Measurements from ENCODE around the gene TEX2.

TEX2 gene

DNA sequence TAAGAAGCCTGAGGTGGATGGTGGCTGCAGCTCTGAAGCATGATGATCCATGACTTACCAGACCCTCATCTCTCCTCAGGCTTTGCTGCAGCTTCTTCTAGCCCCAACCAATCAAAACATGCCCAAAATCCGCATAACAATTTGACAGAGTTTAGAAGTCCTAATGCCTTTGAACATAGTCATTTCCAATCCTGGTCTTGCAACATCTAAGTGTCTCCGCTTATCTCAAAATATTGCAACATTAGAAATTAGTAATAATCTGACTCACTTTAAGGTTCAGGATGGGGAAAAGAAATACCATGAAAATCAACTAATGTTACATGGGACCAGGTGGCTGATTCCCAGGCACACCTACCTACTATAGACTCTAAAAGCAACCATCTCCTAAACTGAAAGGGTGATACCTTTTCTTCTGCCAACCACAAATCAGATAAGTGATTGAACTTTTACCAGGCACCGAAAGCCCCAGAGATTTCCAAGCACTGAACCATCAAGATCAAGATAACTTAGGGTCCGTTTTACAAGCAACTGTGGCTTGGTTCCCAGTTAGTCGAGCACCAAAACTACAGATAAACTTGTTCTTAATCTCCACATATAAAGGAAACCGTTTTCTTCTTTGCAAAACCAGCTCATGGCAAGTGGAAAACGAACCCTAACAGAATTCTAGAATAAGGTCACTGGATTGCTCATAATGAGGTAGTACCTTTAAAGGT lies 147.1 kb downstream of the TEX2 start:
- no peak for DNase-seq (ENCODE audit: low read depth)

GRCh38 chr17:64115043-64115698 lies 147.9 kb downstream of the TEX2 start:
- no peak for DNase-seq (ENCODE audit: low read depth)

DNA sequence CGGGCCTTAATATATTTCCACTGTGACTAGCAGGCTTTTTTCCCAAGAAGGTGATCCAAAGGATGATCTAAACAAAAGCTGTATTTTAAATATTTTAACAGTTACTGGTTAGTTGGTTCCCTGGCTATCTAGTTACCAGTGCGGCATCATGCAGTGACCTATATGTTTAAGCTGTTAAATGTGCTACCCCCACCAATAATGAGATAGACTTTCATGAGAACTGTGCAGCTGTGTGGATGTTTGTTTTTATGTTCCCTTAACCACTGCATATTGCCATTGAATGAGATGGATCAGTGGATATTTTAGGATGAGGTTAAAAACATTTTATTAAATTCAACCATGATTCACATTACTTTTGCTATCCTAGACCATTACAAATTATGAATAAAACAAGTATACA lies 150.1 kb downstream of the TEX2 start:
- no peak for DNase-seq (ENCODE audit: low read depth)

GRCh38 chr17:64111831-64112230 lies 151.2 kb downstream of the TEX2 start:
- no peak for DNase-seq (ENCODE audit: low read depth)

DNA sequence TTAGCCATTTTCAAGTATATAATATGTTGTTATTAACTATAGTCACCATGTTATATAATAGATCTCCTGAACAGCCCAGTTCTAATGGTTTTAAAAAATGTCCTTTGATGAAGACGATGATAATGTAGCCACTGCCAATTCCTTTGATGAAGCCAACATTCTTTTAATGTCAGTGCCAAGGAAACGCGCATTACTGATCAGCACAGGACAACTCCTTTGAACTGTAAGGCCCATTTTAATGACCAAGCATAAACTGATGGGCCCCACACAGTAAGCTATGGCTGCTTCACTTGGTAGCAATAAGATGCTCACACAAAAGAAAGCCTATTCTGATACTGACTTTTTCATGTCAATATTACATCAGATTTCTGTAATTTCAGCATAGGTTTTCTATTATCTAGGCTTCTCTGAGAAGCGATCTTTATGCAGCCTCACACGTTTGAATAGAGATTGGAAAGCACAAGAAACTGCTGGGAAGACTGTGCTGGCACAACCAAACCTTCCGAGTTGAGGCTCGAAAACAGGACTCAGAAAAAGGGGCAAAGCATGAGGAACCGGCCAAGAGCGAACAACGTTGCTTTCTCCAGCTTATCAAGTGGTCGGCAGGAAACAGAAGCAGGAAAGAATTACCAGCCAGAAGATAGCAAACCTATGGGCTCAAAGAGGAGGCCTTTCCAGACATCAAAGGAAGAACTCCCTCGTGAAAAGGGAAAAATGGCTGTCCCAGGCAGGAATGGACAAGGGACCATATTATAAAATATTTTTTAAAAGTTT lies 152.5 kb downstream of the TEX2 start:
- no peak for DNase-seq (ENCODE audit: low read depth)

- no peak for DNase-seq (ENCODE audit: low read depth)
Observed at GRCh38 chr17:64109400-64109799, 153.7 kb downstream of the TEX2 start.

- DNase-seq (ENCODE audit: low read depth) = no peak
Observed at GRCh38 chr17:64107500-64108236, 155.4 kb downstream of the TEX2 start.

GRCh38 chr17:64106918-64107317 lies 156.1 kb downstream of the TEX2 start:
- no peak for DNase-seq (ENCODE audit: low read depth)

- no peak for DNase-seq (ENCODE audit: low read depth)
Observed at GRCh38 chr17:64103391-64104364, 159.4 kb downstream of the TEX2 start.

DNA sequence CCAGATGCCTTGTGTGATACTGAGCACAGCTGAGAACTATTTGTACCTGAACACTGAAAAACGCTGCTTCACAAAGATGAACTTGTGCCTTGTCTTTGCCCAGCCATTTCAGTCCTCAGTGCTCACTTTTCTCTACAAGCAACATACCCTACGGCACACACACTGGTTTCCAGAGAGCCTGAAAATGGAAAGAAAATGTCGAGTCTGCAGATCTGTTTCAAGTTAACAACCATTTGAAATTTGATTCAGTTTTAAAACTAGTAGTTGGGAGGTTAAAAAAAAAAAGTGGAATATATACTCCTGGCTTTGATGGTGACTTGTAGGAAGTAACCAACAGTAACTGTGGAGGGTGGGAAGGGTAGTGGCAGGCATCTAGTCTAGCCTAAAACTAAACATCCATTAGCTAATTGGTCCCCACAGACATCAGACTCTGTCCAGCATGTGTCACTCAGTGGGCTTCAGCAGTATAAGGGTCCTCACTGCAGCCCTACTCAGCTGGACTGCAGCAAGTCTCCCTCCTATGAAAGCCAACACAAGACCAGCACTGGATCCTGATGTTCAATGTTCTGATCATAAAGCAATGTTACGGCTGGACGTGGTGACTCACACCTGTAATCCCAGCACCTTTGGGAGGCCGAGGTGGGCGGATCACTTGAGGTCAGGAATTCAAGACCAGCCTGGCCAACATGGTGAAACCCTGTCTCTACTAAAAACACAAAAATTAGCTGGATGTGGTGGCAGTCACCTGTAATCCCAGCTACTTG lies 160.3 kb downstream of the TEX2 start:
- DNase-seq (ENCODE audit: low read depth) = no peak

DNA sequence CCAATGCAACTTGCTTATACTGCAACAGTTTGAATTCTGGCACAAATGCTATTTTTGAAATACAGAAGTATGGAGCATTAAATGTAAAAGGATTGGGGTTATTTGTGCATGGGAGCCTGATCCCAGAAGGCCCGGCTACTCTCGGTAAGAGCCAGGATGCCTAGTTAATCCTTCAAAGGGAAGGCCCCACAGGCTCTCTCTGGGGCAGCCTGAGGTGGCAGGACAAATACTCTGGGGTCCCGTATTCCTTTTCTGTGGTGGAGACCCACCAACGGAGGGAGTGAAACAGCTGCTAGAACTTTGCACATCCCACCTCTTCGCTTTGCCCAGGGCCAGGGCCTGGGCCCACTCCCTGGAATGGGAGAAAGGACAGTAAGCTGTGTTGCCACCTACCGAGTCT lies 163.5 kb downstream of the TEX2 start:
- DNase-seq (ENCODE audit: low read depth) = no peak

Data from T-helper 22 cell (primary cell).